GM12878 (cell line): ENCODE results near the gene KDM8. TPM values are rescaled to one million over a fixed set of nuclear protein-coding genes. Genes with fewer than 3 reads are reported as not detected.

Experiments used
- ATAC-seq: fragments of 200-7000 bp; cut with Tn5 transposase; 3 replicates; pipeline ENCODE4 v1.9.1; 2020; ENCODE audit warnings: mild to moderate bottlenecking, moderate library complexity
- BruUV-seq: library from RNA; stranded (reverse); fragments of 400-500 nt; replicated peaks from 2 replicates; lab custom pipeline; 2021; lab: Mats Ljungman, UMichigan
- CTCF ChIA-PET: fragments of 300-600 bp; sonication (Branson Sonifier 250); formaldehyde crosslinking; extraction: SDS; loops from one replicate; lab custom pipeline; 2021; ENCODE audit warnings: inconsistent platforms; lab: Yijun Ruan, JAX
- POLR2A ChIA-PET: fragments of 350-600 bp; formaldehyde crosslinking; extraction: SDS; loops from one replicate; lab custom pipeline; 2021; ENCODE audit warnings: inconsistent platforms; lab: Charles Lee
- RAD21 ChIA-PET: fragments of 300-600 bp; sonication (Branson Sonifier 250); formaldehyde crosslinking; loops from one replicate; lab custom pipeline; 2023; ENCODE audit warnings: antibody characterized with exemption; ENCODE audit not compliant: unreplicated experiment; lab: Charles Lee
- SMC1A ChIA-PET: fragments of 300-600 bp; sonication (Branson Sonifier 250); formaldehyde crosslinking; loops from one replicate; lab custom pipeline; 2023; ENCODE audit not compliant: unreplicated experiment, uncharacterized antibody; lab: Charles Lee
- DNase-seq: peaks from one replicate; pipeline ENCODE4 v3.0.0-alpha.2; 2011; ENCODE audit warnings: low read depth, low spot score
- FAIRE-seq: peaks from 3 replicates; lab custom pipeline; 2011; peaks lifted over from hg19 to GRCh38; lab: Jason Lieb, UNC
- H2AFZ ChIP-seq: 2 replicates; pipeline ENCODE4 v1.6.0; 2011; ENCODE audit warnings: low read depth, low read length, control low read depth; ENCODE audit not compliant: control insufficient read depth
- H3K27ac ChIP-seq: 2 replicates; pipeline ENCODE4 v1.5.1; 2011; ENCODE audit warnings: control low read depth; ENCODE audit not compliant: control insufficient read depth, insufficient read depth
- H3K27me3 ChIP-seq, 2 experiments: replicated peaks in 1 of 2; 2 replicates each; pipeline versions ENCODE4 v1.6.0 to v1.6.1; 2011; ENCODE audit warnings: low read length in 1 of 2; ENCODE audit not compliant: control insufficient read depth in 2 of 2, insufficient read depth in 2 of 2
- H3K36me3 ChIP-seq, 2 experiments: 2 replicates each; pipeline ENCODE4 v1.5.1; 2011; ENCODE audit warnings: low read length in 1 of 2; ENCODE audit not compliant: control insufficient read depth in 2 of 2, insufficient read depth in 2 of 2
- H3K4me1 ChIP-seq: 2 replicates; pipeline ENCODE4 v1.6.1; 2011; ENCODE audit warnings: mild to moderate bottlenecking, low read length, moderate library complexity, mixed read lengths; ENCODE audit not compliant: control insufficient read depth, insufficient read depth
- H3K4me2 ChIP-seq: 2 replicates; pipeline ENCODE4 v1.6.0; 2011; ENCODE audit warnings: control low read depth; ENCODE audit not compliant: control insufficient read depth, insufficient read depth
- H3K4me3 ChIP-seq: fragments of 200-600 bp; sonication (generic); 2 replicates; pipeline ENCODE4 v1.5.1; 2016
- H3K79me2 ChIP-seq: 2 replicates; pipeline ENCODE4 v1.6.0; 2011; ENCODE audit warnings: low read length; ENCODE audit not compliant: control insufficient read depth, insufficient read depth
- H3K9ac ChIP-seq: 2 replicates; pipeline ENCODE4 v1.8.0; 2011; ENCODE audit warnings: low read length, control low read depth, mixed read lengths; ENCODE audit not compliant: control insufficient read depth, insufficient read depth
- H3K9me3 ChIP-seq: replicated peaks from 3 replicates; pipeline ENCODE4 v1.5.1; 2011; ENCODE audit warnings: mild to moderate bottlenecking, low read length; ENCODE audit not compliant: control insufficient read depth, insufficient read depth
- H4K20me1 ChIP-seq: 2 replicates; pipeline ENCODE4 v1.6.0; 2011; ENCODE audit not compliant: control insufficient read depth, insufficient read depth
- BMI1 ChIP-seq: fragments of 450-650 bp; IDR thresholded peaks from 2 replicates; pipeline ENCODE4 v1.6.1; 2016; ENCODE audit warnings: mild to moderate bottlenecking, moderate library complexity, borderline replicate concordance
- HDAC6 ChIP-seq: fragments of 200-600 bp; sonication (generic); IDR thresholded peaks from one replicate; pipeline ENCODE4 v1.8.0; 2017; ENCODE audit warnings: antibody characterized with exemption; ENCODE audit not compliant: unreplicated experiment
- IRF3 ChIP-seq: fragments of 450-650 bp; IDR thresholded peaks from 2 replicates; pipeline ENCODE4 v1.6.1; 2014; ENCODE audit warnings: mild to moderate bottlenecking
- JUND ChIP-seq: IDR thresholded peaks from 2 replicates; pipeline ENCODE4 v1.6.1; 2012; ENCODE audit warnings: low read depth, mild to moderate bottlenecking, low read length, improper control_type of control experiment, moderate library complexity
- RB1 ChIP-seq: fragments of 450-650 bp; formaldehyde crosslinking; IDR thresholded peaks from 2 replicates; pipeline ENCODE4 v1.6.1; 2017; ENCODE audit warnings: mild to moderate bottlenecking, borderline replicate concordance
- SP1 ChIP-seq: IDR thresholded peaks from one replicate; pipeline ENCODE4 v1.6.1; 2011; ENCODE audit warnings: low read depth, low read length
- TARDBP ChIP-seq: IDR thresholded peaks from 2 replicates; pipeline ENCODE4 v1.6.1; 2016; ENCODE audit warnings: borderline replicate concordance
- WRNIP1 ChIP-seq: IDR thresholded peaks from 2 replicates; pipeline ENCODE4 v1.6.1; 2011; ENCODE audit warnings: low read depth, low read length, improper control_type of control experiment, borderline replicate concordance
- ZBTB33 ChIP-seq: fragments of 450-650 bp; IDR thresholded peaks from 2 replicates; pipeline ENCODE4 v1.6.1; 2017; ENCODE audit warnings: mild to moderate bottlenecking
- ZNF207 ChIP-seq: fragments of 450-650 bp; IDR thresholded peaks from 2 replicates; pipeline ENCODE4 v1.6.1; 2014; ENCODE audit warnings: antibody characterized with exemption, mild to moderate bottlenecking, borderline replicate concordance
- ZNF24 ChIP-seq: fragments of 450-650 bp; IDR thresholded peaks from 2 replicates; pipeline ENCODE4 v1.6.1; 2017; ENCODE audit warnings: antibody characterized with exemption, mild to moderate bottlenecking
- ZNF687 ChIP-seq: fragments of 450-650 bp; IDR thresholded peaks from 2 replicates; pipeline ENCODE4 v1.6.1; 2017; ENCODE audit warnings: mild to moderate bottlenecking, moderate library complexity
- WGBS: methylation state at CpG from one replicate; pipeline ENCODE4 v1.1.6; 2016; ENCODE audit warnings: low lambda C conversion rate; ENCODE audit not compliant: insufficient replicate concordance, insufficient coverage; ENCODE audit errors: missing lambda C conversion rate; 5-methylcytosine and 5-hydroxymethylcytosine counted together
- in situ Hi-C: fragments of 300-500 bp; cut with MboI; formaldehyde crosslinking; loops from 9 replicates; pipeline ENCODE4 v1.14.3; 2018; ENCODE audit warnings: mixed read lengths
- intact Hi-C: fragments of 100-400 bp; cut with micrococcal nuclease; formaldehyde crosslinking; loops from one replicate; pipeline ENCODE4 v1.14.2; 2022; ENCODE audit not compliant: unreplicated experiment
- polyA plus RNA-seq, 11 experiments: library from polyadenylated mRNA; depleted of rRNA in 4 of 11; unstranded in 6 of 11; stranded (reverse) in 5 of 11; fragments of >200 nt; fragmentation: Nextera tagmentation in 4 of 11; fragmentation: Illumina TruSeq in 1 of 11; extraction: Ambion mirVana in 4 of 11; extraction: Trizol in 1 of 11; gene quantifications; 1 replicate in 1 of 11; 2 replicates in 10 of 11; pipeline versions ENCODE4 v1.2.1 to v1.2.3, GENCODE V29; 2011 to 2016; ENCODE audit warnings: inconsistent platforms in 2 of 11, missing spikeins in 2 of 11, low read depth in 1 of 11
- total RNA-seq, 4 experiments: library from RNA; depleted of rRNA in 3 of 4; stranded (reverse); fragments of >200 nt in 3 of 4; fragmentation: Illumina TruSeq in 1 of 4; extraction: Trizol in 1 of 4; gene quantifications; 2 replicates each; pipeline versions ENCODE4 v1.2.1 to v1.2.3, GENCODE V29; 2013 to 2021

The KDM8 gene
- total and polyA plus RNA-seq, 10 of the 15 experiments (the other 5 are each of a cell fraction or from before 2014, with no cell fraction given) = 0.79 to 8.9 (median 5.8) TPM

- Histone ChIP-seq H3K9me3 (no peaks in the 10 kb centered on the region), H2AFZ (no peak overlapping the region), H3K4me2 (no peak overlapping the region), H3K36me3 (peaks cover 0 to 3% of the 10 kb centered on the region in 2 experiments; a peak in 2 of 4 replicates), H3K4me1 (no peaks in the 10 kb centered on the region), H3K27me3 (no peaks in the 10 kb centered on the region), H3K4me3 (no peak overlapping the region), H3K27ac (no peak overlapping the region), H3K9ac (no peak overlapping the region), H4K20me1 (no peaks in the 10 kb centered on the region), H3K79me2 (no peaks in the 10 kb centered on the region)
- intact Hi-C loops = no loop called here
- ChIA-PET CTCF (interaction anchor here (1.3 to 2.7 kb wide), 3 partner anchors 13 to 145 kb away, joined by 3 to 6 read pairs (median 4); no protein-coding TSS in a partner anchor), POLR2A (interaction anchor here (0.9 to 1.5 kb wide), 3 partner anchors 10 to 105 kb away, joined by 3 to 8 read pairs (median 5); partner anchors contain the start of gene KDM8), RAD21 (interaction anchor here (1.4 to 1.6 kb wide), 2 partner anchors 13 to 17 kb away, joined by 3 to 4 read pairs; no protein-coding TSS in a partner anchor), SMC1A (interaction anchor here (0.9 to 1.2 kb wide), 5 partner anchors 12 to 230 kb away, joined by 3 to 5 read pairs (median 3); no protein-coding TSS in a partner anchor)
- in situ Hi-C loops = no loop called here
- DNase-seq = no peak
- no TSS peak for BruUV-seq
- WGBS = 90% methylated on average over 30 of the region's 30 CpGs
- ATAC-seq = no peak
- FAIRE-seq = no peak
- TF ChIP-seq WRNIP1 (no peak), JUND (no peak), BMI1 (no peak), ZNF207 (no peak), IRF3 (no peak), SP1 (no peak), ZBTB33 (no peak), TARDBP (no peak), HDAC6 (no peak), RB1 (no peak), ZNF687 (no peak), ZNF24 (no peak)
Measured at GRCh38 chr16:27222249-27223225, 19.2 kb downstream of the KDM8 start.
